ENCODE measurements around the gene ERRFI1.

DNA sequence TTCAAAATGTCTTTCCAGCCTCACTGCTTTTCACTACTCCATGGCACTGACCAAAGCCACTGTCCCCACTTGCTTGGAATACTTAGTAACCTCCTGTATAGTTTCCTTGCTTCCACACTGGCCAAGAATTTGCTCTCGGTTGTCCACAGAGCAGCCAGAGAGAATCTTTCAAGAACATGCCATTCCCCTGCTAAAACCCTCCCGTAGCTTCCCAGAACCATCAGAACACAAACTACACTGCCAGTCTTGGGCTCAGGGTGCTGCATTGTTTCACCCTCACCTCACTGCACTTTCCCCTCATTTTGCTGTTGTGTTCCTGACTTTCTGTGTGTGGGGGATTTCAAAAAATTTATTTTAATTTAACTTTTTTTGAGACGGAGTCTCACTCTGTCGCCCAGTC lies 25.5 kb upstream of the ERRFI1 start:
- TF ChIP-seq POLR2A (IDR thresholded peaks at IDR 0.05) = no peak
- no peak for TF ChIP-seq CTCF (IDR thresholded peaks at IDR 0.05)
